GM12878 (cell line): ENCODE data around the gene TRIM41. TPM values are rescaled to one million over a fixed set of nuclear protein-coding genes. Genes with fewer than 3 reads are reported as not detected.

ENCODE experiments used
- BHLHE40 ChIP-seq, 2 experiments: fragments of 450-650 bp in 1 of 2; IDR thresholded peaks; 2 replicates each; pipeline ENCODE4 v1.6.1; 2011 to 2017; ENCODE audit warnings: low read depth in 2 of 2, borderline replicate concordance in 1 of 2, improper control_type of control experiment in 1 of 2, low read length in 1 of 2, mild to moderate bottlenecking in 1 of 2
- BMI1 ChIP-seq: fragments of 450-650 bp; IDR thresholded peaks from 2 replicates; pipeline ENCODE4 v1.6.1; 2016; ENCODE audit warnings: mild to moderate bottlenecking, moderate library complexity, borderline replicate concordance
- CHD4 ChIP-seq: fragments of 200-600 bp; sonication (generic); IDR thresholded peaks from 2 replicates; pipeline ENCODE4 v1.6.1; 2016; ENCODE audit warnings: mild to moderate bottlenecking
- EED ChIP-seq: sonication (generic); IDR thresholded peaks from 2 replicates; pipeline ENCODE4 v1.6.1; 2016; ENCODE audit warnings: antibody characterized with exemption, low read depth
- GATAD2B ChIP-seq: fragments of 450-650 bp; conservative IDR thresholded peaks from 2 replicates; pipeline ENCODE4 v1.6.1; 2017; ENCODE audit warnings: low read depth, mild to moderate bottlenecking, moderate library complexity
- IKZF1 ChIP-seq: fragments of 450-650 bp; conservative IDR thresholded peaks from 2 replicates; pipeline ENCODE4 v1.6.1; 2017; ENCODE audit warnings: antibody characterized with exemption, mild to moderate bottlenecking
- JUND ChIP-seq: IDR thresholded peaks from 2 replicates; pipeline ENCODE4 v1.6.1; 2012; ENCODE audit warnings: low read depth, mild to moderate bottlenecking, low read length, improper control_type of control experiment, moderate library complexity
- KDM1A ChIP-seq: fragments of 200-600 bp; sonication (generic); IDR thresholded peaks from 2 replicates; pipeline ENCODE4 v1.6.1; 2016; ENCODE audit warnings: borderline replicate concordance
- PAX8 ChIP-seq: fragments of 450-650 bp; IDR thresholded peaks from 2 replicates; pipeline ENCODE4 v1.6.1; 2017; ENCODE audit warnings: mild to moderate bottlenecking, moderate library complexity
- POLR2AphosphoS5 ChIP-seq: IDR thresholded peaks from 2 replicates; pipeline ENCODE4 v1.6.1; 2011; ENCODE audit warnings: mild to moderate bottlenecking, low read length, inconsistent platforms
- RAD51 ChIP-seq: fragments of 450-650 bp; IDR thresholded peaks from 2 replicates; pipeline ENCODE4 v1.6.1; 2016; ENCODE audit warnings: moderate library complexity, mild to moderate bottlenecking, inconsistent platforms
- RBBP5 ChIP-seq: fragments of 200-600 bp; sonication (generic); conservative IDR thresholded peaks from 2 replicates; pipeline ENCODE4 v1.6.1; 2016
- RCOR1 ChIP-seq: conservative IDR thresholded peaks from 2 replicates; pipeline ENCODE4 v1.6.1; 2012; ENCODE audit warnings: low read depth, low read length, improper control_type of control experiment
- RELA ChIP-seq: fragments of 450-650 bp; IDR thresholded peaks from 2 replicates; pipeline ENCODE4 v1.8.0; 2014; ENCODE audit warnings: borderline replicate concordance; ENCODE audit not compliant: partially characterized antibody
- RFX5 ChIP-seq: IDR thresholded peaks from 2 replicates; pipeline ENCODE4 v1.6.1; 2011; ENCODE audit warnings: low read depth, low read length, improper control_type of control experiment
- TARDBP ChIP-seq: IDR thresholded peaks from 2 replicates; pipeline ENCODE4 v1.6.1; 2016; ENCODE audit warnings: borderline replicate concordance
- TBL1XR1 ChIP-seq: IDR thresholded peaks from 2 replicates; pipeline ENCODE4 v1.6.1; 2012; ENCODE audit warnings: low read depth, low read length, improper control_type of control experiment
- YBX1 ChIP-seq: fragments of 450-650 bp; IDR thresholded peaks from 2 replicates; pipeline ENCODE4 v1.6.1; 2016; ENCODE audit warnings: antibody characterized with exemption
- ZSCAN29 ChIP-seq: fragments of 450-650 bp; IDR thresholded peaks from 2 replicates; pipeline ENCODE4 v1.6.1; 2017; ENCODE audit warnings: mild to moderate bottlenecking, moderate library complexity
- polyA plus RNA-seq, 11 experiments: library from polyadenylated mRNA; depleted of rRNA in 4 of 11; unstranded in 6 of 11; stranded (reverse) in 5 of 11; fragments of >200 nt; fragmentation: Nextera tagmentation in 4 of 11; fragmentation: Illumina TruSeq in 1 of 11; extraction: Ambion mirVana in 4 of 11; extraction: Trizol in 1 of 11; gene quantifications; 1 replicate in 1 of 11; 2 replicates in 10 of 11; pipeline versions ENCODE4 v1.2.1 to v1.2.3, GENCODE V29; 2011 to 2016; ENCODE audit warnings: inconsistent platforms in 2 of 11, missing spikeins in 2 of 11, low read depth in 1 of 11
- total RNA-seq, 4 experiments: library from RNA; depleted of rRNA in 3 of 4; stranded (reverse); fragments of >200 nt in 3 of 4; fragmentation: Illumina TruSeq in 1 of 4; extraction: Trizol in 1 of 4; gene quantifications; 2 replicates each; pipeline versions ENCODE4 v1.2.1 to v1.2.3, GENCODE V29; 2013 to 2021
- TF ChIP-seq, protein P1 (sequence below): fragments of 450-650 bp; IDR thresholded peaks from 2 replicates; pipeline ENCODE4 v1.6.1; 2018; ENCODE audit warnings: mild to moderate bottlenecking, low read depth, moderate library complexity; ENCODE audit not compliant: partially characterized antibody
- TF ChIP-seq, protein P2 (sequence below): IDR thresholded peaks from 2 replicates; pipeline ENCODE4 v1.6.1; 2012; ENCODE audit warnings: low read depth, low read length, improper control_type of control experiment
- TF ChIP-seq, protein P3 (sequence below): IDR thresholded peaks from 2 replicates; pipeline ENCODE4 v1.6.1; 2012; ENCODE audit warnings: low read depth, low read length, improper control_type of control experiment
- TF ChIP-seq, protein P4 (sequence below): fragments of 450-650 bp; conservative IDR thresholded peaks from 2 replicates; pipeline ENCODE4 v1.6.1; 2017; ENCODE audit warnings: mild to moderate bottlenecking, moderate library complexity

The TRIM41 gene
- total and polyA plus RNA-seq, 10 of the 15 experiments (the other 5 are each of a cell fraction or from before 2014, with no cell fraction given) = 1.0 to 28.9 (median 10.6) TPM

DNA sequence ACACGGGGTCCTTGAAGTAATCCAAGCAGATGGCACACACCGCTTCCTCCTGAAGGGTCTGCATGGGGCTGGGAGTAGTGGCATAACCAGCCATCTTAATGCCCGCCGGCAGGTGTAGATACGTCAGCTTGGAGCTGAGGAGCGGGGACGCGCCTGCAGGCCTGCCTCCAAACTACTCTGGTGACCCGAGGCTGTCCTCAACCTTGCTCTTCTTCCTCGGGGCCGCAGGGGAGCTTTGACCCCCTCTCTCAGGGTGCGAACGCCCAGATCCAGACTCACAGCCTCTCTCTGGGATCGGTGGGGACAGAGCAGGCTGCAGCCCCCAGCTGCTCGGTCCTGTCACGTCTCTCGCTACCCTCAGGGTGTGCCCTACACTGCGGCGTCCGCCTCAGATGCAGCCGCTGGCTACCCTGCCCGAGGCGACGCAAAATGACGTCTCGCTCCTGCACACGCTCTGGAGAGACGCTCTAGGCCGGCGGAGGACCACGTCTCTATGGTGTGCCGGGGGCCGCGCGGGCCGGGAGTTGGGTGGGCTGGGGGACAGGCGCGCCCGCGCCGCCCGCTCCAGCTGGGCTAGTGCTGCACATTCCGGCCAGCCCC is 37.7 kb downstream of the TRIM41 start, which contains the start of gene TRIM52 (continued):
- TF ChIP-seq RFX5 (no peak), TBL1XR1 (0 out of 2 replicates have a peak, but pooled peaks have one; percentile 45), RELA (peak; percentile 77), GATAD2B (peak; percentile 51; the same call in 1 of the 2 replicates), CHD4 (no peak), BMI1 (no peak), IKZF1 (peak; percentile 68), RAD51 (no peak), RCOR1 (no peak), PAX8 (no peak), JUND (no peak), POLR2AphosphoS5 (peak; percentile 98), YBX1 (no peak), RBBP5 (no peak), BHLHE40 (IDR thresholded peaks at IDR 0.05; ENCODE audit: borderline replicate concordance in 1 of 2, low read depth in 2 of 2, low read length in 1 of 2) (peak; percentile 66 to 84), EED (no peak), TARDBP (peak; percentile 85; the same call in 1 of the 2 replicates), KDM1A (no peak), ZSCAN29 (no peak)
- TF ChIP-seq, protein P1, sequence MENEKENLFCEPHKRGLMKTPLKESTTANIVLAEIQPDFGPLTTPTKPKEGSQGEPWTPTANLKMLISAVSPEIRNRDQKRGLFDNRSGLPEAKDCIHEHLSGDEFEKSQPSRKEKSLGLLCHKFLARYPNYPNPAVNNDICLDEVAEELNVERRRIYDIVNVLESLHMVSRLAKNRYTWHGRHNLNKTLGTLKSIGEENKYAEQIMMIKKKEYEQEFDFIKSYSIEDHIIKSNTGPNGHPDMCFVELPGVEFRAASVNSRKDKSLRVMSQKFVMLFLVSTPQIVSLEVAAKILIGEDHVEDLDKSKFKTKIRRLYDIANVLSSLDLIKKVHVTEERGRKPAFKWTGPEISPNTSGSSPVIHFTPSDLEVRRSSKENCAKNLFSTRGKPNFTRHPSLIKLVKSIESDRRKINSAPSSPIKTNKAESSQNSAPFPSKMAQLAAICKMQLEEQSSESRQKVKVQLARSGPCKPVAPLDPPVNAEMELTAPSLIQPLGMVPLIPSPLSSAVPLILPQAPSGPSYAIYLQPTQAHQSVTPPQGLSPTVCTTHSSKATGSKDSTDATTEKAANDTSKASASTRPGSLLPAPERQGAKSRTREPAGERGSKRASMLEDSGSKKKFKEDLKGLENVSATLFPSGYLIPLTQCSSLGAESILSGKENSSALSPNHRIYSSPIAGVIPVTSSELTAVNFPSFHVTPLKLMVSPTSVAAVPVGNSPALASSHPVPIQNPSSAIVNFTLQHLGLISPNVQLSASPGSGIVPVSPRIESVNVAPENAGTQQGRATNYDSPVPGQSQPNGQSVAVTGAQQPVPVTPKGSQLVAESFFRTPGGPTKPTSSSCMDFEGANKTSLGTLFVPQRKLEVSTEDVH = no peak
- TF ChIP-seq, protein P2, sequence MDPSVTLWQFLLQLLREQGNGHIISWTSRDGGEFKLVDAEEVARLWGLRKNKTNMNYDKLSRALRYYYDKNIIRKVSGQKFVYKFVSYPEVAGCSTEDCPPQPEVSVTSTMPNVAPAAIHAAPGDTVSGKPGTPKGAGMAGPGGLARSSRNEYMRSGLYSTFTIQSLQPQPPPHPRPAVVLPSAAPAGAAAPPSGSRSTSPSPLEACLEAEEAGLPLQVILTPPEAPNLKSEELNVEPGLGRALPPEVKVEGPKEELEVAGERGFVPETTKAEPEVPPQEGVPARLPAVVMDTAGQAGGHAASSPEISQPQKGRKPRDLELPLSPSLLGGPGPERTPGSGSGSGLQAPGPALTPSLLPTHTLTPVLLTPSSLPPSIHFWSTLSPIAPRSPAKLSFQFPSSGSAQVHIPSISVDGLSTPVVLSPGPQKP = 0 out of 2 replicates have a peak, but pooled peaks have one; percentile 28
- TF ChIP-seq, protein P3, sequence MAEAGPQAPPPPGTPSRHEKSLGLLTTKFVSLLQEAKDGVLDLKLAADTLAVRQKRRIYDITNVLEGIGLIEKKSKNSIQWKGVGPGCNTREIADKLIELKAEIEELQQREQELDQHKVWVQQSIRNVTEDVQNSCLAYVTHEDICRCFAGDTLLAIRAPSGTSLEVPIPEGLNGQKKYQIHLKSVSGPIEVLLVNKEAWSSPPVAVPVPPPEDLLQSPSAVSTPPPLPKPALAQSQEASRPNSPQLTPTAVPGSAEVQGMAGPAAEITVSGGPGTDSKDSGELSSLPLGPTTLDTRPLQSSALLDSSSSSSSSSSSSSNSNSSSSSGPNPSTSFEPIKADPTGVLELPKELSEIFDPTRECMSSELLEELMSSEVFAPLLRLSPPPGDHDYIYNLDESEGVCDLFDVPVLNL = peak; percentile 34; the same call in 1 of the 2 replicates
- TF ChIP-seq, protein P4, sequence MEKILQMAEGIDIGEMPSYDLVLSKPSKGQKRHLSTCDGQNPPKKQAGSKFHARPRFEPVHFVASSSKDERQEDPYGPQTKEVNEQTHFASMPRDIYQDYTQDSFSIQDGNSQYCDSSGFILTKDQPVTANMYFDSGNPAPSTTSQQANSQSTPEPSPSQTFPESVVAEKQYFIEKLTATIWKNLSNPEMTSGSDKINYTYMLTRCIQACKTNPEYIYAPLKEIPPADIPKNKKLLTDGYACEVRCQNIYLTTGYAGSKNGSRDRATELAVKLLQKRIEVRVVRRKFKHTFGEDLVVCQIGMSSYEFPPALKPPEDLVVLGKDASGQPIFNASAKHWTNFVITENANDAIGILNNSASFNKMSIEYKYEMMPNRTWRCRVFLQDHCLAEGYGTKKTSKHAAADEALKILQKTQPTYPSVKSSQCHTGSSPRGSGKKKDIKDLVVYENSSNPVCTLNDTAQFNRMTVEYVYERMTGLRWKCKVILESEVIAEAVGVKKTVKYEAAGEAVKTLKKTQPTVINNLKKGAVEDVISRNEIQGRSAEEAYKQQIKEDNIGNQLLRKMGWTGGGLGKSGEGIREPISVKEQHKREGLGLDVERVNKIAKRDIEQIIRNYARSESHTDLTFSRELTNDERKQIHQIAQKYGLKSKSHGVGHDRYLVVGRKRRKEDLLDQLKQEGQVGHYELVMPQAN = peak; percentile 89
